CD8-positive, alpha-beta memory T cell (primary cell): ENCODE results near the gene CADM2. TPM values are rescaled to one million over a fixed set of nuclear protein-coding genes. Genes with fewer than 3 reads are reported as not detected.
"Not testable (repeated sequence)": the region's sequence is repeated elsewhere in the genome, so short reads cannot be mapped to it uniquely, and the experiment has no call there.

Source experiments
- CTCF ChIA-PET: fragments of 350-600 bp; sonication (Branson Sonifier 250); formaldehyde crosslinking; loops from one replicate; lab custom pipeline; 2021; ENCODE audit warnings: antibody characterized with exemption; lab: Charles Lee
- POLR2A ChIA-PET: fragments of 350-600 bp; sonication (Branson Sonifier 250); formaldehyde crosslinking; loops from one replicate; lab custom pipeline; 2021; ENCODE audit warnings: antibody characterized with exemption; lab: Charles Lee
- DNase-seq, 5 donors: peaks; one replicate each; pipeline versions ENCODE4 v3.0.0 to v3.0.0-alpha.2; 2020 to 2022; ENCODE audit warnings: mixed read lengths in 1 of 5
- H3K27ac ChIP-seq: one replicate; pipeline ENCODE4 v1.7.0; 2013; ENCODE audit warnings: low read depth, mild to moderate bottlenecking, low read length, moderate library complexity
- H3K27me3 ChIP-seq: 2 replicates; pipeline ENCODE4 v1.7.0; 2013; ENCODE audit warnings: low read length, mild to moderate bottlenecking; ENCODE audit not compliant: insufficient read depth, poor library complexity, severe bottlenecking
- H3K36me3 ChIP-seq: 2 replicates; pipeline ENCODE4 v1.7.0; 2013; ENCODE audit warnings: mild to moderate bottlenecking, low read length, moderate library complexity; ENCODE audit not compliant: insufficient read depth
- H3K4me1 ChIP-seq: 2 replicates; pipeline ENCODE4 v1.7.0; 2013; ENCODE audit warnings: mild to moderate bottlenecking, low read length, moderate library complexity; ENCODE audit not compliant: insufficient read depth
- H3K4me3 ChIP-seq: 2 replicates; pipeline ENCODE4 v1.7.0; 2013; ENCODE audit warnings: mild to moderate bottlenecking, low read length
- H3K9me3 ChIP-seq: 2 replicates; pipeline ENCODE4 v1.7.0; 2013; ENCODE audit warnings: mild to moderate bottlenecking, low read length
- H3K27ac Mint-ChIP-seq, 8 donors: one replicate each; pipeline ENCODE4 v1.8.0; 2020 to 2021; ENCODE audit warnings: mixed read lengths in 8 of 8, mild to moderate bottlenecking in 6 of 8, inconsistent platforms in 3 of 8, moderate library complexity in 3 of 8
- H3K27me3 Mint-ChIP-seq, 2 donors: one replicate each; pipeline ENCODE4 v1.8.0; 2020 to 2021; ENCODE audit warnings: mixed read lengths in 2 of 2, mild to moderate bottlenecking in 1 of 2, moderate library complexity in 1 of 2
- H3K36me3 Mint-ChIP-seq, 3 donors: one replicate each; pipeline ENCODE4 v1.8.0; 2020 to 2021; ENCODE audit warnings: mixed read lengths in 3 of 3, inconsistent platforms in 1 of 3, mild to moderate bottlenecking in 1 of 3
- H3K4me1 Mint-ChIP-seq, 3 donors: one replicate each; pipeline ENCODE4 v1.8.0; 2020 to 2021; ENCODE audit warnings: mixed read lengths in 3 of 3, inconsistent platforms in 1 of 3, mild to moderate bottlenecking in 1 of 3
- H3K4me3 Mint-ChIP-seq, 7 donors: one replicate each; pipeline ENCODE4 v1.8.0; 2020 to 2021; ENCODE audit warnings: mixed read lengths in 7 of 7, mild to moderate bottlenecking in 6 of 7, moderate library complexity in 4 of 7, inconsistent platforms in 2 of 7
- H3K9me3 Mint-ChIP-seq, 5 donors: one replicate each; pipeline ENCODE4 v1.8.0; 2020 to 2022; ENCODE audit warnings: mixed read lengths in 5 of 5, mild to moderate bottlenecking in 3 of 5, moderate library complexity in 2 of 5, inconsistent platforms in 1 of 5
- polyA plus RNA-seq: library from polyadenylated mRNA; unstranded; fragments of 300-500 nt; fragmentation: Illumina TruSeq; gene quantifications from one replicate; pipeline ENCODE4 v1.2.3, GENCODE V29; 2021
- total RNA-seq, 2 experiments: library from RNA; stranded (reverse); gene quantifications; one replicate each; pipeline ENCODE4 v1.2.3, GENCODE V29; 2021

The CADM2 gene
- total and polyA plus RNA-seq, 3 experiments from 2014 or later: 0.22 to 0.27 TPM; not detected in 1

DNA sequence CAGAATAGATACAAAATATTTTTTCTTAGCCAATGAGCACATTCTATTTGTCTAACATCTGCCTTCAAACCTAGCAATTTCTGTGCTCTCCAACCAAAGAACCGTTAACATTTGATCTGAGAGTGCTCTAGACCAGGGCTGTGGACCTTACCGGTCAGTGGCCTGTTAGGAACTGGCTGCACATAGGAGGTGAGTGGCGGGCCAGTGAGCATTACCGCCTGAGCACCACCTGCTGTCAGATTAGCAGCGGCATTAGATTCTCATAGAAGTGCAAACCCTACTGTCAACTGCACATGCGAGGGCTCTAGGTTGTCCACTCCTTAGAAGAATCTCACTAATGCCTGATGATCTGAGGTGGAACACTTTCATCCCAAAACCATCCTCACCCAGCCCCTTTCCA lies 131.7 kb downstream of the CADM2 start:
- ChIA-PET POLR2A (no interaction called here), CTCF (no interaction called here)
- Histone ChIP-seq H3K4me3 (no peak overlapping the region), H3K27me3 (no peaks in the 10 kb centered on the region), H3K4me1 (no peaks in the 10 kb centered on the region), H3K9me3 (no peaks in the 10 kb centered on the region), H3K27ac (no peak overlapping the region), H3K36me3 (no peaks in the 10 kb centered on the region)
- Mint-ChIP-seq H3K36me3 (no peaks in the 10 kb centered on the region), H3K9me3 (peaks cover 2 to 24% (median 3%) of the 10 kb centered on the region in 5 donors), H3K4me3 (no peak overlapping the region), H3K4me1 (no peaks in the 10 kb centered on the region), H3K27me3 (no peaks in the 10 kb centered on the region), H3K27ac (no peak overlapping the region)
- no peak for DNase-seq

GRCh38 chr3:85100316-85100715 lies 141.5 kb downstream of the CADM2 start:
- Histone ChIP-seq H3K4me3 (no peak overlapping the region), H3K9me3 (no peaks in the 10 kb centered on the region), H3K36me3 (no peaks in the 10 kb centered on the region), H3K4me1 (no peaks in the 10 kb centered on the region), H3K27ac (no peak overlapping the region), H3K27me3 (no peaks in the 10 kb centered on the region)
- ChIA-PET POLR2A (no interaction called here), CTCF (no interaction called here)
- H3K9me3 Mint-ChIP-seq: peaks cover 4 to 18% (median 9%) of the 10 kb centered on the region in 5 donors
- no peak overlapping the region for H3K4me3 Mint-ChIP-seq
- no peaks in the 10 kb centered on the region for H3K4me1 Mint-ChIP-seq
- no peaks in the 10 kb centered on the region for H3K27me3 Mint-ChIP-seq
- no peak overlapping the region for H3K27ac Mint-ChIP-seq
- no peak for DNase-seq
- no peaks in the 10 kb centered on the region for H3K36me3 Mint-ChIP-seq

DNA sequence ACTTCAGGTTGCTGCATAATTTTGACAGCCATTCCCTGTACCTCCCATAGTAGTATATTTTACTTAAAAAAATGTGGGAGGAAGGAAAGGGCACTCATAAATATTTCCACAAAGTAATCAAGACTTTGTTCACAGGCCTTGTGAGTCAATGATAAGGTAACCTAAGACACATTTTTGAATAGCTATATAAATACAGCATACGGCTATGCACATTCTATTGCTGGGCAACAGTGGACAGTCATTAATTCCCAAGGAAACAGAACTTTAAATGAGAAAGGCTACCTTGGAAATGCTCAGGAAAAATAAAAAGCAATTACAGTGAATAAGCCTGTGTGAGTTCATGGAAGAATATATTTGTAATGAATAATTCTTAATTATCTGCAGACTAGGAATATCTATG lies 144.0 kb downstream of the CADM2 start:
- CTCF ChIA-PET: no interaction called here
- H3K27ac ChIP-seq: no peak overlapping the region
- no peak overlapping the region for H3K4me3 Mint-ChIP-seq
- no peaks in the 10 kb centered on the region for H3K4me1 ChIP-seq
- no peaks in the 10 kb centered on the region for H3K36me3 ChIP-seq
- H3K27me3 ChIP-seq: no peaks in the 10 kb centered on the region
- POLR2A ChIA-PET: no interaction called here
- H3K9me3 ChIP-seq: no peaks in the 10 kb centered on the region
- H3K27me3 Mint-ChIP-seq: no peaks in the 10 kb centered on the region
- no peaks in the 10 kb centered on the region for H3K36me3 Mint-ChIP-seq
- DNase-seq: no peak
- no peak overlapping the region for H3K4me3 ChIP-seq
- H3K27ac Mint-ChIP-seq: no peak overlapping the region
- no peaks in the 10 kb centered on the region for H3K4me1 Mint-ChIP-seq
- peaks cover 8 to 21% (median 14%) of the 10 kb centered on the region in 5 donors for H3K9me3 Mint-ChIP-seq

DNA sequence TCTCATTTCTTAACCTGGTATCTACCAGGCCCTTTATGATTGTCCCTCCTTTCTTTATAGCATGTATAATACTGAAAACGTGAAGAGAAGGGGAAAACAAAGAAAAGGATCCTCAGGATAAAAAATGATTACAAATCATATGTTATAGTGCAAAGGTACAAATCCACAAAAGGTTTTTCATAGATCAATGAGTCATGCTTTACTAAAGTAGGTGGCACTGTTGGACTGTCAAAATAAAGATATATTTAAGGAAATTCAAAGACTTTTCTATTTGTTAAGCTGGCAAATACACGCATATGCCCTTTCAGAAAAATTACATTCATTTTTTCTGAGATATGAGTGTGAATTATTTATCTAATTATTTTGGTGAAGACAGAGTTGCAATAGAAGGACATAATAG lies 151.6 kb downstream of the CADM2 start:
- Mint-ChIP-seq H3K4me3 (no peak overlapping the region), H3K27me3 (no peaks in the 10 kb centered on the region), H3K27ac (no peak overlapping the region), H3K9me3 (peaks cover 4 to 32% (median 9%) of the 10 kb centered on the region in 5 donors), H3K4me1 (no peaks in the 10 kb centered on the region), H3K36me3 (no peaks in the 10 kb centered on the region)
- Histone ChIP-seq H3K36me3 (no peaks in the 10 kb centered on the region), H3K27ac (no peak overlapping the region), H3K4me3 (no peak overlapping the region), H3K4me1 (no peaks in the 10 kb centered on the region), H3K9me3 (no peaks in the 10 kb centered on the region), H3K27me3 (no peaks in the 10 kb centered on the region)
- ChIA-PET POLR2A (no interaction called here), CTCF (no interaction called here)
- DNase-seq: no peak

- H3K27ac ChIP-seq: no peak overlapping the region
- H3K27me3 ChIP-seq: no peaks in the 10 kb centered on the region
- ChIA-PET CTCF (no interaction called here), POLR2A (no interaction called here)
- no peaks in the 10 kb centered on the region for H3K4me1 Mint-ChIP-seq
- H3K9me3 Mint-ChIP-seq: peaks cover 11 to 23% (median 16%) of the 10 kb centered on the region in 5 donors
- no peak overlapping the region for H3K4me3 ChIP-seq
- no peak for DNase-seq
- H3K4me3 Mint-ChIP-seq: no peak overlapping the region
- H3K36me3 Mint-ChIP-seq: no peaks in the 10 kb centered on the region
- H3K27me3 Mint-ChIP-seq: no peaks in the 10 kb centered on the region
- no peaks in the 10 kb centered on the region for H3K9me3 ChIP-seq
- no peaks in the 10 kb centered on the region for H3K36me3 ChIP-seq
- no peaks in the 10 kb centered on the region for H3K4me1 ChIP-seq
- no peak overlapping the region for H3K27ac Mint-ChIP-seq
Measured at GRCh38 chr3:85120879-85121278, 162.1 kb downstream of the CADM2 start.

- H3K27ac Mint-ChIP-seq, DNase-seq, H3K9me3 ChIP-seq, H3K4me3 Mint-ChIP-seq, H3K27me3 Mint-ChIP-seq, H3K27me3 ChIP-seq, H3K4me1 Mint-ChIP-seq, POLR2A ChIA-PET, H3K4me3 ChIP-seq, H3K36me3 Mint-ChIP-seq, H3K4me1 ChIP-seq, H3K27ac ChIP-seq, H3K36me3 ChIP-seq, CTCF ChIA-PET: not testable (repeated sequence)
- H3K9me3 Mint-ChIP-seq: peaks cover 3 to 20% (median 4%) of the 10 kb centered on the region in 5 donors
Measured at GRCh38 chr3:85132864-85133263, 174.1 kb downstream of the CADM2 start.

GRCh38 chr3:85133691-85134420 lies 175.1 kb downstream of the CADM2 start:
- H3K36me3 ChIP-seq, POLR2A ChIA-PET, H3K4me1 ChIP-seq, H3K27me3 Mint-ChIP-seq, H3K27ac Mint-ChIP-seq, H3K4me3 Mint-ChIP-seq, DNase-seq, CTCF ChIA-PET, H3K27me3 ChIP-seq, H3K27ac ChIP-seq, H3K4me3 ChIP-seq, H3K9me3 ChIP-seq, H3K36me3 Mint-ChIP-seq, H3K4me1 Mint-ChIP-seq: not testable (repeated sequence)
- peaks cover 3 to 13% (median 4%) of the 10 kb centered on the region in 5 donors for H3K9me3 Mint-ChIP-seq

GRCh38 chr3:85142626-85143025 lies 183.8 kb downstream of the CADM2 start:
- no peaks in the 10 kb centered on the region for H3K9me3 ChIP-seq
- no peaks in the 10 kb centered on the region for H3K4me1 ChIP-seq
- no peaks in the 10 kb centered on the region for H3K36me3 ChIP-seq
- H3K4me3 ChIP-seq: no peak overlapping the region
- Mint-ChIP-seq H3K27ac (no peak overlapping the region), H3K27me3 (no peaks in the 10 kb centered on the region), H3K9me3 (peaks cover 1 to 11% (median 5%) of the 10 kb centered on the region in 5 donors), H3K4me3 (no peak overlapping the region), H3K36me3 (peaks cover 0 to 4% (median 0%) of the 10 kb centered on the region in 3 donors), H3K4me1 (no peaks in the 10 kb centered on the region)
- ChIA-PET POLR2A (no interaction called here), CTCF (no interaction called here)
- no peak overlapping the region for H3K27ac ChIP-seq
- H3K27me3 ChIP-seq: no peaks in the 10 kb centered on the region
- no peak for DNase-seq
